ENCODE measurements around the gene NGDN.

The NGDN gene

GRCh38 chr14:23437133-23438100 lies 32.1 kb upstream of the NGDN start:
- Histone ChIP-seq H4K8ac (ENCODE audit: low read length) (no peak overlapping the region), H2BK5ac (ENCODE audit: low read depth, low read length, poor library complexity, severe bottlenecking) (no peak overlapping the region), H3K4me1 (ENCODE audit: control insufficient read depth, insufficient read depth, low read depth, low read length) (no peaks in the 10 kb centered on the region), H3K14ac (ENCODE audit: low read length in 2 of 2) (no peak overlapping the region), H3K4me3 (ENCODE audit: insufficient read depth in 1 of 2, low read depth in 1 of 2, low read length in 2 of 2) (no peak overlapping the region), H3K79me1 (replicated peaks; ENCODE audit: low read length, poor library complexity, severe bottlenecking) (no peaks in the 10 kb centered on the region), H2BK15ac (ENCODE audit: low read depth, poor library complexity, severe bottlenecking) (no peak overlapping the region), H2BK120ac (ENCODE audit: low read depth, low read length) (no peak overlapping the region), H2BK12ac (ENCODE audit: low read length in 2 of 2) (no peak overlapping the region), H3K4me2 (ENCODE audit: low read length, poor library complexity, severe bottlenecking) (no peak overlapping the region), H2AFZ (ENCODE audit: low read depth, low read length) (no peak overlapping the region), H3K36me3 (ENCODE audit: control insufficient read depth in 1 of 2, insufficient read depth in 2 of 2, low read depth in 1 of 2, low read length in 2 of 2) (no peaks in the 10 kb centered on the region), H3K23ac (ENCODE audit: low read length in 2 of 2) (no peak overlapping the region), H3K27me3 (ENCODE audit: control insufficient read depth in 1 of 2, insufficient read depth in 1 of 2, low read length in 2 of 2) (peaks cover 56 to 68% of the 10 kb centered on the region in 2 experiments), H4K91ac (ENCODE audit: low read length) (no peak overlapping the region), H3K18ac (ENCODE audit: low read depth in 1 of 2, low read length in 2 of 2) (no peak overlapping the region), H3K9ac (ENCODE audit: low read length) (no peak overlapping the region), H3K9me3 (ENCODE audit: control insufficient read depth, low read length) (no peaks in the 10 kb centered on the region), H3K4ac (ENCODE audit: low read depth in 1 of 2, low read length in 2 of 2) (no peak overlapping the region), H2AK5ac (ENCODE audit: low read length, severe bottlenecking) (no peak overlapping the region), H3K27ac (ENCODE audit: low read length, poor library complexity, severe bottlenecking) (no peak overlapping the region)
- DNase-seq, result no peak
- WGBS, result 75% methylated on average over 4 of the region's 8 CpGs

- no peak overlapping the region for H4K8ac ChIP-seq (ENCODE audit: low read length)
- H4K91ac ChIP-seq (ENCODE audit: low read length), result no peak overlapping the region
- no peaks in the 10 kb centered on the region for H3K4me1 ChIP-seq (ENCODE audit: control insufficient read depth, insufficient read depth, low read depth, low read length)
- H2BK12ac ChIP-seq (ENCODE audit: low read length in 2 of 2), result no peak overlapping the region
- no peak overlapping the region for H2BK15ac ChIP-seq (ENCODE audit: low read depth, poor library complexity, severe bottlenecking)
- no peak overlapping the region for H3K4me2 ChIP-seq (ENCODE audit: low read length, poor library complexity, severe bottlenecking)
- no peak overlapping the region for H2AK5ac ChIP-seq (ENCODE audit: low read length, severe bottlenecking)
- no peak overlapping the region for H3K23ac ChIP-seq (ENCODE audit: low read length in 2 of 2)
- H3K9me3 ChIP-seq (ENCODE audit: control insufficient read depth, low read length), result no peaks in the 10 kb centered on the region
- no peak overlapping the region for H3K14ac ChIP-seq (ENCODE audit: low read length in 2 of 2)
- H3K79me1 ChIP-seq (replicated peaks; ENCODE audit: low read length, poor library complexity, severe bottlenecking), result no peaks in the 10 kb centered on the region
- H2BK120ac ChIP-seq (ENCODE audit: low read depth, low read length), result no peak overlapping the region
- H3K27me3 ChIP-seq (ENCODE audit: control insufficient read depth in 1 of 2, insufficient read depth in 1 of 2, low read length in 2 of 2), result peaks cover 57 to 71% of the 10 kb centered on the region in 2 experiments
- no peak overlapping the region for H3K18ac ChIP-seq (ENCODE audit: low read depth in 1 of 2, low read length in 2 of 2)
- H3K36me3 ChIP-seq (ENCODE audit: control insufficient read depth in 1 of 2, insufficient read depth in 2 of 2, low read depth in 1 of 2, low read length in 2 of 2), result no peaks in the 10 kb centered on the region
- H3K4me3 ChIP-seq (ENCODE audit: insufficient read depth in 1 of 2, low read depth in 1 of 2, low read length in 2 of 2), result no peak overlapping the region
- H3K27ac ChIP-seq (ENCODE audit: low read length, poor library complexity, severe bottlenecking), result no peak overlapping the region
- H3K4ac ChIP-seq (ENCODE audit: low read depth in 1 of 2, low read length in 2 of 2), result no peak overlapping the region
- WGBS, result 75% methylated on average over 15 of the region's 15 CpGs
- H2BK5ac ChIP-seq (ENCODE audit: low read depth, low read length, poor library complexity, severe bottlenecking), result no peak overlapping the region
- H2AFZ ChIP-seq (ENCODE audit: low read depth, low read length), result no peak overlapping the region
- no peak for DNase-seq
- H3K9ac ChIP-seq (ENCODE audit: low read length), result no peak overlapping the region
Observed at GRCh38 chr14:23438101-23438971, 31.2 kb upstream of the NGDN start.

- Histone ChIP-seq H4K8ac (ENCODE audit: low read length) (no peak overlapping the region), H3K27ac (ENCODE audit: low read length, poor library complexity, severe bottlenecking) (no peak overlapping the region), H3K4ac (ENCODE audit: low read depth in 1 of 2, low read length in 2 of 2) (no peak overlapping the region), H2BK120ac (ENCODE audit: low read depth, low read length) (no peak overlapping the region), H2BK5ac (ENCODE audit: low read depth, low read length, poor library complexity, severe bottlenecking) (no peak overlapping the region), H4K91ac (ENCODE audit: low read length) (no peak overlapping the region), H2BK12ac (ENCODE audit: low read length in 2 of 2) (no peak overlapping the region), H3K4me2 (ENCODE audit: low read length, poor library complexity, severe bottlenecking) (no peak overlapping the region), H3K27me3 (ENCODE audit: control insufficient read depth in 1 of 2, insufficient read depth in 1 of 2, low read length in 2 of 2) (peaks cover 57 to 68% of the 10 kb centered on the region in 2 experiments), H3K14ac (ENCODE audit: low read length in 2 of 2) (no peak overlapping the region), H2AFZ (ENCODE audit: low read depth, low read length) (no peak overlapping the region), H2BK15ac (ENCODE audit: low read depth, poor library complexity, severe bottlenecking) (no peak overlapping the region), H3K9me3 (ENCODE audit: control insufficient read depth, low read length) (no peaks in the 10 kb centered on the region), H3K23ac (ENCODE audit: low read length in 2 of 2) (no peak overlapping the region), H2AK5ac (ENCODE audit: low read length, severe bottlenecking) (no peak overlapping the region), H3K79me1 (replicated peaks; ENCODE audit: low read length, poor library complexity, severe bottlenecking) (no peaks in the 10 kb centered on the region), H3K18ac (ENCODE audit: low read depth in 1 of 2, low read length in 2 of 2) (no peak overlapping the region), H3K9ac (ENCODE audit: low read length) (no peak overlapping the region), H3K4me3 (ENCODE audit: insufficient read depth in 1 of 2, low read depth in 1 of 2, low read length in 2 of 2) (no peak overlapping the region), H3K4me1 (ENCODE audit: control insufficient read depth, insufficient read depth, low read depth, low read length) (no peaks in the 10 kb centered on the region), H3K36me3 (ENCODE audit: control insufficient read depth in 1 of 2, insufficient read depth in 2 of 2, low read depth in 1 of 2, low read length in 2 of 2) (no peaks in the 10 kb centered on the region)
- DNase-seq, result no peak
- 82% methylated on average over 6 of the region's 6 CpGs for WGBS
Observed at GRCh38 chr14:23439107-23439835, 30.2 kb upstream of the NGDN start.

All from mesenchymal stem cell (in vitro differentiated cells and primary cell).